ENCODE data around the gene ZNF429. TPM values are rescaled to one million over a fixed set of nuclear protein-coding genes. Genes with fewer than 3 reads are reported as not detected.
"Not testable (repeated sequence)": the region's sequence is repeated elsewhere in the genome, so short reads cannot be mapped to it uniquely, and the experiment has no call there.

The ZNF429 gene
- total RNA-seq, 1 donor from 2014 or later = 10.0 TPM

DNA sequence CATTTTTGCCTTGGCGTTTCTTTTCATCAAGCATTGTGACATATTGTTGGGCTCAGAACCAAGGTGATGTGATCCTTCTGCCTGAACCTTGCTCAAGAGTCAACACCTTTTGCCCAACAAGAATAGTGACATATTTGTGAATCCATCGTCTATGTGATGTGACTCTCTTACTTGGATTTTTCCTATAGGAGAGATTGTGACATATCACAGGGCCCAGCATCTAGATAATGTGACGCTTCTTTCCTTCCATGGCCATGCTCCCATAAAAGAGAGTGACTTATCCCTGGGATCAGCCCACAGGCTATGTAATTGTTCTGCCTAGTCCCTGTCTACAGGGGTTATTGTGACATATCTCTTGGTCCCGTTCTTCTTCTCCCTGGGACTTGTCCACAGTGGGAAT lies 8.5 kb upstream of the ZNF429 start:
- no peaks in the 10 kb centered on the region for H3K4me1 ChIP-seq
- intact Hi-C loops (cut with micrococcal nuclease) = no loop called here
- TF ChIP-seq, protein P1, sequence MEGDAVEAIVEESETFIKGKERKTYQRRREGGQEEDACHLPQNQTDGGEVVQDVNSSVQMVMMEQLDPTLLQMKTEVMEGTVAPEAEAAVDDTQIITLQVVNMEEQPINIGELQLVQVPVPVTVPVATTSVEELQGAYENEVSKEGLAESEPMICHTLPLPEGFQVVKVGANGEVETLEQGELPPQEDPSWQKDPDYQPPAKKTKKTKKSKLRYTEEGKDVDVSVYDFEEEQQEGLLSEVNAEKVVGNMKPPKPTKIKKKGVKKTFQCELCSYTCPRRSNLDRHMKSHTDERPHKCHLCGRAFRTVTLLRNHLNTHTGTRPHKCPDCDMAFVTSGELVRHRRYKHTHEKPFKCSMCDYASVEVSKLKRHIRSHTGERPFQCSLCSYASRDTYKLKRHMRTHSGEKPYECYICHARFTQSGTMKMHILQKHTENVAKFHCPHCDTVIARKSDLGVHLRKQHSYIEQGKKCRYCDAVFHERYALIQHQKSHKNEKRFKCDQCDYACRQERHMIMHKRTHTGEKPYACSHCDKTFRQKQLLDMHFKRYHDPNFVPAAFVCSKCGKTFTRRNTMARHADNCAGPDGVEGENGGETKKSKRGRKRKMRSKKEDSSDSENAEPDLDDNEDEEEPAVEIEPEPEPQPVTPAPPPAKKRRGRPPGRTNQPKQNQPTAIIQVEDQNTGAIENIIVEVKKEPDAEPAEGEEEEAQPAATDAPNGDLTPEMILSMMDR (IDR thresholded peaks at IDR 0.05; ENCODE audit: borderline replicate concordance) = no peak
- no peaks in the 10 kb centered on the region for H3K9me3 ChIP-seq (replicated peaks)
- no peak overlapping the region for H3K4me3 ChIP-seq
- no peaks in the 10 kb centered on the region for H3K27me3 ChIP-seq (ENCODE audit: low read depth)
- H3K36me3 ChIP-seq = no peaks in the 10 kb centered on the region
- DNase-seq = no peak
- H3K27ac ChIP-seq (replicated peaks) = no peak overlapping the region

- intact Hi-C loops (cut with micrococcal nuclease) = no loop called here
Observed at GRCh38 chr19:21498651-21499050, 6.8 kb upstream of the ZNF429 start.

GRCh38 chr19:21508198-21508597 lies 2.8 kb downstream of the ZNF429 start:
- intact Hi-C loops (cut with micrococcal nuclease) = no loop called here
- Histone ChIP-seq H3K27ac (replicated peaks) (no peak overlapping the region), H3K4me1 (peaks cover 47% of the 10 kb centered on the region), H3K9me3 (replicated peaks) (no peaks in the 10 kb centered on the region), H3K36me3 (peaks cover 6% of the 10 kb centered on the region), H3K4me3 (no peak overlapping the region), H3K27me3 (ENCODE audit: low read depth) (no peaks in the 10 kb centered on the region)
- DNase-seq = no peak
- TF ChIP-seq, protein P1 (IDR thresholded peaks at IDR 0.05; ENCODE audit: borderline replicate concordance) = no peak

More at GRCh38 chr19:21498651-21499050, 6.8 kb upstream of the ZNF429 start:
- no peak overlapping the region for H3K27ac ChIP-seq (replicated peaks)
- H3K9me3 ChIP-seq (replicated peaks) = no peaks in the 10 kb centered on the region
- H3K36me3 ChIP-seq = no peaks in the 10 kb centered on the region
- no peaks in the 10 kb centered on the region for H3K27me3 ChIP-seq (ENCODE audit: low read depth)
- H3K4me1 ChIP-seq = no peaks in the 10 kb centered on the region
- H3K4me3 ChIP-seq = no peak overlapping the region
- TF ChIP-seq, protein P1 (IDR thresholded peaks at IDR 0.05; ENCODE audit: borderline replicate concordance) = no peak
- DNase-seq = no peak

DNA sequence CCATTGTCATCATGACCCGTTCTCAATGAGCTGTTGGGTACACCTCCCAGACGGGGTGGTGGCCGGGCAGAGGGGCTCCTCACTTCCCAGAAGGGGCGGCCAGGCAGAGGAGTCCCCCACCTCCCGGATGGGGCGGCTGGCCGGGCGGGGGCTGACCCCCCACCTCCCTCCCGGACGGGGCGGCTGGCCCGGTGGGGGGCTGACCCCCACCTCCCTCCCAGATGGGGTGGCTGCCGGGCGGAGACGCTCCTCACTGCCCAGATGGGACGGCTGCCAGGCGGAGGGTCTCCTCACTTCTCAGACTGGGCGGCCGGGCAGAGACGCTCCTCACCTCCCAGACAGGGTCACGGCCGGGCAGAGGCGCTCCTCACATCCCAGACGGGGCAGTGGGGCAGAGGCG lies 5.7 kb downstream of the ZNF429 start:
- H3K4me3 ChIP-seq; DNase-seq; H3K9me3 ChIP-seq (replicated peaks); intact Hi-C loops (cut with micrococcal nuclease); H3K27me3 ChIP-seq (ENCODE audit: low read depth); H3K27ac ChIP-seq (replicated peaks); H3K36me3 ChIP-seq: not testable (repeated sequence)
- peaks cover 41% of the 10 kb centered on the region for H3K4me1 ChIP-seq

- DNase-seq; H3K4me3 ChIP-seq; intact Hi-C loops (cut with micrococcal nuclease); H3K36me3 ChIP-seq; H3K27ac ChIP-seq (replicated peaks); H3K27me3 ChIP-seq (ENCODE audit: low read depth): not testable (repeated sequence)
- peaks cover 25% of the 10 kb centered on the region for H3K4me1 ChIP-seq
- H3K9me3 ChIP-seq (replicated peaks) = peaks cover 23% of the 10 kb centered on the region
Observed at GRCh38 chr19:21512609-21513008, 7.2 kb downstream of the ZNF429 start.

DNA sequence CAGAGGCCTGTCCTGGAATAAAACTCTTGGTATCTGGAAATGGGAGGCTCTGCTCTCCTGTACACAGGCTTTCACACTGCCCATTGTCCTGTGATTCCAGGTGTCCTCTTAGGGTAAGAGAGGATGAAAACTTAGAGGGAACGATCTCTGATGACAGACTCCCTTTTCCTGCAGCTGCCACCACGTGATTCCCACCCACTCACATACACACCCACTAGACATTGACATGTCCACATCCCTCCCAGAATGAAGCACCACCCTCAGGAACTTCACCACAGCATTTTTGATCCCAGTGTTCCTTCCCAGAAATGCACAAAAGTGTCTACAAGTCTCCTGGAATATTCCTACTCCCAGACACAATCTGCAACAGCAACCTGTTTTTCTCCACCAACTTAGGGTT lies 8.2 kb downstream of the ZNF429 start:
- no peaks in the 10 kb centered on the region for H3K27me3 ChIP-seq (ENCODE audit: low read depth)
- H3K27ac ChIP-seq (replicated peaks) = no peak overlapping the region
- peaks cover 15% of the 10 kb centered on the region for H3K36me3 ChIP-seq
- DNase-seq = no peak
- TF ChIP-seq, protein P1 (IDR thresholded peaks at IDR 0.05; ENCODE audit: borderline replicate concordance) = no peak
- peaks cover 17% of the 10 kb centered on the region for H3K4me1 ChIP-seq
- no peak overlapping the region for H3K4me3 ChIP-seq
- H3K9me3 ChIP-seq (replicated peaks) = peaks cover 33% of the 10 kb centered on the region
- intact Hi-C loops (cut with micrococcal nuclease) = no loop called here

- no peaks in the 10 kb centered on the region for H3K27me3 ChIP-seq (ENCODE audit: low read depth)
- intact Hi-C loops (cut with micrococcal nuclease) = no loop called here
- TF ChIP-seq, protein P1 (IDR thresholded peaks at IDR 0.05; ENCODE audit: borderline replicate concordance) = no peak
- H3K9me3 ChIP-seq (replicated peaks) = peaks cover 82% of the 10 kb centered on the region
- H3K4me3 ChIP-seq = no peak overlapping the region
- no peak for DNase-seq
- H3K27ac ChIP-seq (replicated peaks) = no peak overlapping the region
- no peaks in the 10 kb centered on the region for H3K4me1 ChIP-seq
- H3K36me3 ChIP-seq = peaks cover 66% of the 10 kb centered on the region
Observed at GRCh38 chr19:21519488-21519887, 14.1 kb downstream of the ZNF429 start.
